Measurements from ENCODE around the gene FUT3. TPM values are rescaled to one million over a fixed set of nuclear protein-coding genes. Genes with fewer than 3 reads are reported as not detected.

FUT3 gene
- total and polyA plus RNA-seq, 4 experiments from 2014 or later, result 0.15 TPM; not detected in 3

DNA sequence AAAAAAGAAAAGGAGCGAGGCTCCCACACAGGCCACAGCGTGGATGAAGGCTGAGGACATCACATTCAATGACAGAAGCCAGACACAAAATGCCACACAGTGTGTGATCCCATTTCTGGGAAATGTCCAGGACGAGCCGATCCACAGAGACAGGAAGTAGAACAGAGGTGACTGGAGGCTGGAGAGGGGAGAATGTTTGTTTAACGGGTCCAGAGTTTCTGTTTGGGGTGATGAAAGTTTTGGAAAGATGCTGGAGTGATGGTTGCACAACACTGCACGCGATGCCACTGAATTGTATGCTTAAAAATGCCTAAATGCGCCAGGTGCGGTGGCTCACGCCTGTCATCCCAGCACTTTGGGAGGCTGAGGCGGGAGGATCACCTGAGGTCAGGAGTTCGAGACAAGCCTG lies 19.7 kb upstream of the FUT3 start:
- no peak for DNase-seq
- Mint-ChIP-seq H3K27me3 (peaks cover 1 to 2% of the 10 kb centered on the region in 2 donors), H3K4me1 (no peaks in the 10 kb centered on the region), H3K9me3 (no peaks in the 10 kb centered on the region), H3K36me3 (no peaks in the 10 kb centered on the region), H3K4me3 (no peak overlapping the region), H3K27ac (no peak overlapping the region)
- H3K27me3 ChIP-seq (ENCODE audit: insufficient read depth, low read length), result no peaks in the 10 kb centered on the region
- ChIA-PET CTCF (ENCODE audit: partially characterized antibody) (no interaction called here), POLR2A (ENCODE audit: partially characterized antibody) (no interaction called here)
- intact Hi-C loops (cut with micrococcal nuclease), result no loop called here
- H3K27ac ChIP-seq (ENCODE audit: low read depth, low read length), result no peak overlapping the region
- no peaks in the 10 kb centered on the region for H3K4me1 ChIP-seq (ENCODE audit: insufficient read depth, low read length)
- H3K9me3 ChIP-seq (ENCODE audit: control insufficient read depth in 1 of 2, low read length in 2 of 2), result no peaks in the 10 kb centered on the region
- H3K4me3 ChIP-seq (ENCODE audit: low read length in 2 of 2), result no peak overlapping the region
- H3K36me3 ChIP-seq (ENCODE audit: insufficient read depth, low read length), result no peaks in the 10 kb centered on the region

DNA sequence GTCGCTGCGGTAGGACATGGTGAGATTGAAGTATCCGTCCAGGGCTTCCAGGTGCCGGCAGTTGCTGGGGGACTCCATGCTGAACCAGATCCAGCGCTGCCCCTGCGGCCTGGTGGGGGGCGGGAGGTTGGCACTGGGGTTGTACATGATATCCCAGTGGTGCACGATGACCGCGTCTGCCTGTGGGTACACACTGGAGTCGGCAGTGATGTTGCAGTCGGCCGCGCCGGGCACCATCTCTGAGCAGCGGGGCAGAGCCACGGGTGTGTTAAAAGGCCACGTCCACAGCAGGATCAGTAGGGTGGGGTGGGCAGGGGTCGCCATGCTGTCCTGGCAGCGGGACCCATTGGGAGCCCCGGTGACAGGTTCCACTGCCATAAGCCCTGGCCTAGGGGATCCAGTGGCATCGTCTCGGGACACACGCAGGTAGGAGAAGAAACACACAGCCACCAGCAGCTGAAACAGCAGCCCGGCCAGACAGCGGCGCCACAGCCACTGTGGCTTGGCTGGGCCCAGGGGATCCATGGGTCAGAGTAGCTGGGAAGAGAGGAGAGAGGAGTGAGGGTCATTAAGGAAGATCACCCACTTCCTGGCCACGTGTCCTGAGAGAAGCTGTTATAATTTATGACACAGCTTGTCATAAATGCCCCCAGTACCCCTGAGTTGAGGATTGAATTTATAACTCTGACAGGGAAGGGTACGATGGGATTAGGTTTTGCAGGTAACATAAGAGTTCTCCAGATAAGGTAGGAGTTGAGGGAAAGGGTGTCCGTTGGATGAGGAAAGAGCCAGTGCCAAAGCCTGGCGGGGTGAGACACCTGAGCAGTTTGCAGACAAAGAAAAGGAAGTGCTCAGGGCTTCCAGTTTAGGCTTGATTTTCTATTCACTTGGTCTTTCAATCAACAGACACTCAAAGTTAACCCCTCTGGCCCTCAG lies 16.2 kb upstream of the FUT3 start:
- no peak overlapping the region for H3K4me3 Mint-ChIP-seq
- H3K36me3 Mint-ChIP-seq, result no peaks in the 10 kb centered on the region
- H3K4me3 ChIP-seq (ENCODE audit: low read length in 2 of 2), result no peak overlapping the region
- no peaks in the 10 kb centered on the region for H3K4me1 Mint-ChIP-seq
- no peak for DNase-seq
- H3K9me3 Mint-ChIP-seq, result no peaks in the 10 kb centered on the region
- H3K27ac ChIP-seq (ENCODE audit: low read depth, low read length), result no peak overlapping the region
- peaks cover 2 to 3% of the 10 kb centered on the region in 2 donors for H3K27me3 Mint-ChIP-seq
- intact Hi-C loops (cut with micrococcal nuclease), result no loop called here
- H3K27me3 ChIP-seq (ENCODE audit: insufficient read depth, low read length), result no peaks in the 10 kb centered on the region
- ChIA-PET POLR2A (ENCODE audit: partially characterized antibody) (no interaction called here), CTCF (ENCODE audit: partially characterized antibody) (no interaction called here)
- H3K36me3 ChIP-seq (ENCODE audit: insufficient read depth, low read length), result no peaks in the 10 kb centered on the region
- peak overlapping the region in 2 of 7 donors; percentile 61 to 62 for H3K27ac Mint-ChIP-seq
- H3K9me3 ChIP-seq (ENCODE audit: control insufficient read depth in 1 of 2, low read length in 2 of 2), result no peaks in the 10 kb centered on the region
- H3K4me1 ChIP-seq (ENCODE audit: insufficient read depth, low read length), result no peaks in the 10 kb centered on the region

DNA sequence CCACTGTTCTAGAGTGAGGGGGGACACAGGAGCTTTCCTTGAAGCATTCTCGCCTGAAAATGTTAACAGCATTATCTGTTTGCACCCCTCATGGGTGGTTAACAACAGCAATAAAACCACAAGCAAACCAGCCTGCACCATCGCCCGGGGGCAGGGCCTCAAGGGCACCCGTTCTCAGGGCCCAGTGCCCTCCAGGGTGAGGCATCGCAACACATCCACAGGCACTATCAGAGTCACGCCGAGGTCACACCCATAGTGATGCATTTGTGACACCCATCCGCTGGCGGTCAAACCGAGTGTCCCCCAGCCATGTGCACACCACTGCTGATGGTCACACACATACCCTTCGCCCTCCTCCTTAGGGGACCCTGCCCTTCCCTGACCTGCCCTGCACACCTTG lies 14.5 kb upstream of the FUT3 start:
- Histone ChIP-seq H3K4me3 (ENCODE audit: low read length in 2 of 2) (no peak overlapping the region), H3K36me3 (ENCODE audit: insufficient read depth, low read length) (no peaks in the 10 kb centered on the region), H3K27me3 (ENCODE audit: insufficient read depth, low read length) (no peaks in the 10 kb centered on the region), H3K9me3 (ENCODE audit: control insufficient read depth in 1 of 2, low read length in 2 of 2) (no peaks in the 10 kb centered on the region), H3K4me1 (ENCODE audit: insufficient read depth, low read length) (no peaks in the 10 kb centered on the region), H3K27ac (ENCODE audit: low read depth, low read length) (no peak overlapping the region)
- no peaks in the 10 kb centered on the region for H3K4me1 Mint-ChIP-seq
- ChIA-PET CTCF (ENCODE audit: partially characterized antibody) (no interaction called here), POLR2A (ENCODE audit: partially characterized antibody) (no interaction called here)
- peaks cover 2 to 3% of the 10 kb centered on the region in 2 donors for H3K27me3 Mint-ChIP-seq
- H3K36me3 Mint-ChIP-seq, result no peaks in the 10 kb centered on the region
- intact Hi-C loops (cut with micrococcal nuclease), result no loop called here
- H3K27ac Mint-ChIP-seq, result peak overlapping the region in 1 of 7 donors; percentile 42
- H3K4me3 Mint-ChIP-seq, result no peak overlapping the region
- no peak for DNase-seq
- no peaks in the 10 kb centered on the region for H3K9me3 Mint-ChIP-seq

DNA sequence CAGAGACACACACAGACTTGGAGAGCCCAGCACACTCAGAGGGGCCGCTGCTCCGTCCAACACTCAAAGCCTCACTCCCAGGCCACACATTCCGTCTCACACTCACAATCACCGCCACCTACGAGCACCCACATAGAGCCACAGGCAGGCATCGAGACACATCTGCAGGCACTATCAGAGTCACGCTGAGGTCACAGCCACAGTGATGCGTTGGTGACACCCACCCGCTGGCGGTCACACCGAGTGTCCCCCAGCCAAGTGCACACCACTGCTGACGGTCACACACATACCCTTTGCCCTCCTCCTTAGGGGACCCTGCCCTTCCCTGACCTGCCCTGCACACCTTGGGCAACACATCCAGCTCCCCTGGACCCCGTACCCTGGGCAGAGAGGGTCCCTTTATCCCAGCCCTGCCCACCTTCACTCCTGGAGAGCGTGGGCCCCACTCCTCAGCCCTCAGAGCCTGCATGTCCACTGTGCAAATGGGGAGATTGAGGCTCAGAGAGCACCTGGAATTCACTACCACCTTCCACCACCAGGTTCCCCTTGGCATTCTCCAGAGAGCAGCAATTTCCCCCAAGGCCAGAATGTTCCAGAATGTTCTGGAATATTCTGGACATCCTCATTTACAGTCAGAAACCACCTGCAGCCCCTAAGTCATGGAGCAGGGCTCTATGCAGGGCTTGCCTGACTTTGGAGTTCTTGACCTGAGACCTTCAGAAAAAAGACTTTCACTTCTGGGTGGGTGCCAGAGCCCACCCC lies 13.7 kb upstream of the FUT3 start:
- H3K4me3 Mint-ChIP-seq, result no peak overlapping the region
- no peaks in the 10 kb centered on the region for H3K9me3 ChIP-seq (ENCODE audit: control insufficient read depth in 1 of 2, low read length in 2 of 2)
- H3K27ac Mint-ChIP-seq, result peak overlapping the region in 1 of 7 donors; percentile 35
- H3K27me3 ChIP-seq (ENCODE audit: insufficient read depth, low read length), result no peaks in the 10 kb centered on the region
- no peaks in the 10 kb centered on the region for H3K4me1 Mint-ChIP-seq
- intact Hi-C loops (cut with micrococcal nuclease), result no loop called here
- H3K4me1 ChIP-seq (ENCODE audit: insufficient read depth, low read length), result no peaks in the 10 kb centered on the region
- CTCF ChIA-PET (ENCODE audit: partially characterized antibody), result no interaction called here
- no peaks in the 10 kb centered on the region for H3K36me3 Mint-ChIP-seq
- H3K27me3 Mint-ChIP-seq, result peaks cover 2 to 5% of the 10 kb centered on the region in 2 donors
- no peak overlapping the region for H3K4me3 ChIP-seq (ENCODE audit: low read length in 2 of 2)
- no peak for DNase-seq
- H3K27ac ChIP-seq (ENCODE audit: low read depth, low read length), result no peak overlapping the region
- H3K36me3 ChIP-seq (ENCODE audit: insufficient read depth, low read length), result no peaks in the 10 kb centered on the region
- POLR2A ChIA-PET (ENCODE audit: partially characterized antibody), result no interaction called here
- H3K9me3 Mint-ChIP-seq, result no peaks in the 10 kb centered on the region

DNA sequence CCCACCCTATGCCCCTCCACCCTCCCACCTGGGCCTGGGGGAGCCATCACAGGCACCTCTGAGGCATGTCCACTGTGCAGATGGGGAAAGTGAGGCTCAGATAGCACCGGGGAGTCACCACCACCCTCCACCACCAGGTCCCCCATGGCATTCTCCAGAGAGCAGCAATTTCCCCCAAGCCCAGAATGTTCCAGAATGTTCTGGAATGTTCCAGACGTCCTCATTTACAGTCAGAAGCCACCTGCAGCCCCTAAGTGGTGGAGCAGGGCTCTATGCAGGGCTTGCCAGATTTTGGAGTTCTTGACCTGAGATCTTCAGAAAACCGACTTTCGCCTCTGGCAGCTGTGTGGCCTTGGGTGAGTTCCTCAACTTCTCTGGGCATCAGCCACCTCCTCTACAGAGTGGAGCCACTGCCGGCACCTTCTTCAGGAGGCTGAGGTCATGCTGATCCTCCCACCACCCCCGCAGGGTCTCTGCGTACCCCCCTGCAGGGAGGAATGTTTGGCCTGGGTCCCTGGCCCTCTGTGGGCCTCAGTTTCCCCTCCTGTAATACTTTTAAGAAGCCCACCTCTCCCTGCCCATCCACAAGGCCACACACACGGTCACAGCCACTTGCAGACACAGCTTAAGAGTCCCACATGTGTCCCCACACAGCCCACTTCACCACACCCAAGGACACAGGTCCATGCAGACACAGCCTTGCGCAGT lies 12.9 kb upstream of the FUT3 start:
- Mint-ChIP-seq H3K4me3 (no peak overlapping the region), H3K27ac (no peak overlapping the region), H3K27me3 (peaks cover 2 to 5% of the 10 kb centered on the region in 2 donors), H3K36me3 (no peaks in the 10 kb centered on the region), H3K4me1 (no peaks in the 10 kb centered on the region), H3K9me3 (no peaks in the 10 kb centered on the region)
- CTCF ChIA-PET (ENCODE audit: partially characterized antibody), result no interaction called here
- Histone ChIP-seq H3K36me3 (ENCODE audit: insufficient read depth, low read length) (no peaks in the 10 kb centered on the region), H3K4me1 (ENCODE audit: insufficient read depth, low read length) (no peaks in the 10 kb centered on the region), H3K9me3 (ENCODE audit: control insufficient read depth in 1 of 2, low read length in 2 of 2) (no peaks in the 10 kb centered on the region), H3K27me3 (ENCODE audit: insufficient read depth, low read length) (no peaks in the 10 kb centered on the region), H3K27ac (ENCODE audit: low read depth, low read length) (no peak overlapping the region), H3K4me3 (ENCODE audit: low read length in 2 of 2) (no peak overlapping the region)
- intact Hi-C loops (cut with micrococcal nuclease), result no loop called here
- no peak for DNase-seq
- POLR2A ChIA-PET (ENCODE audit: partially characterized antibody), result no interaction called here

DNA sequence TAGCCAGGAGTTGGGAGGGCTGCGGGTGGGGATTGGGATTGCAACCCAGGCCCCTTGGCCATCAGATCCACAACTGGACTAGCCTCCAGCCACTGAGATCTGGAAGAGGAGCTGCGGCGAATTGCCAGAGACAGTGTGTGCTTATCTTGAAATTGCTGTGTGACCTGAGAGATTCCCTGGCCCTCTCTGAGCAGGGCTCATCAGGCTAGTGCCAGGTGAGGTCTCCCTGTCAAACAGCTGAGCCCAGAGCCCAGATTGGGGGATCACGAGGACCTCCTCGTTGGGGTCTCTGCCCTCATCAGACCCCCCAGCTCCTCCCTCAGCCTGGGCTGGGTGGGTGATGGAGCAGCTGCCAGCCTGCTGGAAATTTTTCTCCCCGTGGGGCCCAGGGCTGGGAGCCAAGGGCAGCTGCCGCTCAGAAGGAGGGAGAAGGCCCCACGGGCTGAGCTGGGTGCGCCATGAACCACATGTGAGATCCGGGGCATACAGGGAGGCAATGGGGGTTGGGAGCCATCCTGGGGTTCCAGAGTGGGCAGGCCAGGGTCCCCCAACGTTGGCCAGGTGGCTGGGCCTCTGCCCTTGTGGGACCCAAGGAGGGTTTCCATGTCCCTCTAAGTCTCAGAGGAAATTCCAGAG lies 11.9 kb upstream of the FUT3 start:
- Mint-ChIP-seq H3K9me3 (no peaks in the 10 kb centered on the region), H3K4me3 (no peak overlapping the region), H3K27ac (no peak overlapping the region), H3K4me1 (no peaks in the 10 kb centered on the region), H3K27me3 (peaks cover 2 to 5% of the 10 kb centered on the region in 2 donors), H3K36me3 (no peaks in the 10 kb centered on the region)
- H3K27me3 ChIP-seq (ENCODE audit: insufficient read depth, low read length), result no peaks in the 10 kb centered on the region
- POLR2A ChIA-PET (ENCODE audit: partially characterized antibody), result no interaction called here
- no peak overlapping the region for H3K4me3 ChIP-seq (ENCODE audit: low read length in 2 of 2)
- no peaks in the 10 kb centered on the region for H3K9me3 ChIP-seq (ENCODE audit: control insufficient read depth in 1 of 2, low read length in 2 of 2)
- CTCF ChIA-PET (ENCODE audit: partially characterized antibody), result no interaction called here
- H3K27ac ChIP-seq (ENCODE audit: low read depth, low read length), result no peak overlapping the region
- intact Hi-C loops (cut with micrococcal nuclease), result no loop called here
- no peak for DNase-seq
- H3K36me3 ChIP-seq (ENCODE audit: insufficient read depth, low read length), result no peaks in the 10 kb centered on the region
- H3K4me1 ChIP-seq (ENCODE audit: insufficient read depth, low read length), result no peaks in the 10 kb centered on the region
